Heart left ventricle (tissue), 16 donors: Measurements from ENCODE around the gene UROS. TPM values are rescaled to one million over a fixed set of nuclear protein-coding genes. Genes with fewer than 3 reads are reported as not detected.

Source experiments
- ATAC-seq, 4 donors: fragments of 200-7000 bp; cut with Tn5 transposase; one replicate each; pipeline ENCODE4 v1.9.1; 2020 to 2022; ENCODE audit warnings: moderate library complexity in 4 of 4, mild to moderate bottlenecking in 3 of 4, moderate number of reproducible peaks in 1 of 4
- DNase-seq, 5 donors: peaks; one replicate each; pipeline ENCODE4 v3.0.0-alpha.2; 2020
- H3K27ac ChIP-seq, 12 donors: fragments of 200-600 bp; sonication (generic) in 4 of 12; one replicate each; pipeline versions ENCODE4 v1.5.0 to v1.8.0; 2016 to 2022; ENCODE audit warnings: mild to moderate bottlenecking in 2 of 12
- H3K27me3 ChIP-seq, 9 donors: fragments of 200-600 bp; sonication (generic) in 2 of 9; one replicate each; pipeline versions ENCODE4 v1.5.1 to v1.8.0; 2016 to 2022; ENCODE audit warnings: mild to moderate bottlenecking in 3 of 9
- H3K36me3 ChIP-seq, 9 donors: fragments of 200-600 bp; sonication (generic) in 2 of 9; one replicate each; pipeline versions ENCODE4 v1.5.0 to v1.8.0; 2018 to 2022; ENCODE audit warnings: mild to moderate bottlenecking in 2 of 9
- H3K4me1 ChIP-seq, 12 donors: fragments of 200-600 bp; sonication (generic) in 4 of 12; one replicate each; pipeline versions ENCODE4 v1.5.0 to v1.8.0; 2016 to 2022; ENCODE audit warnings: mild to moderate bottlenecking in 3 of 12
- H3K4me3 ChIP-seq, 12 donors: fragments of 200-600 bp; sonication (generic) in 4 of 12; one replicate each; pipeline versions ENCODE4 v1.5.0 to v1.8.0; 2017 to 2022; ENCODE audit warnings: mild to moderate bottlenecking in 9 of 12, moderate library complexity in 4 of 12
- H3K9me3 ChIP-seq, 12 donors: fragments of 200-600 bp; sonication (generic) in 4 of 12; one replicate each; pipeline versions ENCODE4 v1.5.0 to v1.8.0; 2016 to 2022; ENCODE audit warnings: mild to moderate bottlenecking in 1 of 12
- POLR2A ChIP-seq, 2 donors: fragments of 450-650 bp; IDR thresholded peaks; one replicate each; pipeline ENCODE4 v1.6.1; 2017; ENCODE audit warnings: antibody characterized with exemption in 2 of 2, mild to moderate bottlenecking in 2 of 2, moderate library complexity in 2 of 2
- WGBS, 4 donors: extraction: QIAGEN DNeasy Blood & Tissue Kit in 2 of 4; methylation state at CpG; one replicate each; pipeline versions ENCODE4 v1.1.5 to v1.1.7; 2013 to 2018; 5-methylcytosine and 5-hydroxymethylcytosine counted together
- intact Hi-C, 10 donors: fragments of 100-400 bp; cut with DNase I; formaldehyde crosslinking; loops; one replicate each; pipeline versions ENCODE4 v1.11.1 to v1.14.2; 2022
- polyA plus RNA-seq, 2 donors: library from polyadenylated mRNA; stranded (reverse); fragments of 200-250 nt; gene quantifications; one replicate each; pipeline ENCODE4 v1.2.3, GENCODE V29; 2013
- total RNA-seq, 9 donors: library from RNA; depleted of rRNA in 2 of 9; stranded (reverse); fragments of >200 nt in 2 of 9; fragmentation: NEBNext Ultra II Directional in 3 of 9; extraction: Animal tissue kit (Norgen Biotek cat#: 25700) in 3 of 9; gene quantifications; one replicate each; pipeline versions ENCODE4 v1.1.0 to v1.2.4, GENCODE V29; 2016 to 2023
- TF ChIP-seq, protein P1 (sequence below), 12 donors: fragments of 200-600 bp; sonication (generic) in 4 of 12; IDR thresholded peaks; one replicate each; pipeline versions ENCODE4 v1.5.0 to v1.8.0; 2018 to 2022; ENCODE audit warnings: antibody characterized with exemption in 12 of 12, mild to moderate bottlenecking in 5 of 12
- donor health status: ischemic (EF 13 %, LVEDD 7.1; RV severe dilation, severe dysfunction).
- donor health status: healthy with polysubstance abuse.
- donor health status: DM: no; HTN: yes; CAD: no.
- donor health status: DM: no; HTN: no; CAD: no.
- donor health status: ischemic (EF 25% LVEDD 6.9; RV normal size, moderate dysfunction).
- donor health status: ischemic (EF 25% LVEDD 5.7; RV mildly dilated, moderate dysfunction).
- donor health status: healthy.
- donor health status: DM: yes; HTN: yes; CAD: no.
- donor health status: ischemic (EF 35%, LVEDD 5.7; RV mildly dilated, moderate dysfunction).
- donor health status: nonischemic (EF 11% LVEDD 7.7; RV severe dilation, severe dysfunction).
- donor health status: DM: yes; HTN: yes; CAD: no.
- donor health status: PGD.
- donor health status: ischemic (EF 29% LVEDD 5.4; RV normal size, mild dysfunction).
- donor health status: nonischemic (EF 23%, LVEDD 6.1; RV moderate dilation, normal function).

UROS gene
- total and polyA plus RNA-seq, 11 donors = 38.3 to 81.4 (median 68.5) TPM

DNA sequence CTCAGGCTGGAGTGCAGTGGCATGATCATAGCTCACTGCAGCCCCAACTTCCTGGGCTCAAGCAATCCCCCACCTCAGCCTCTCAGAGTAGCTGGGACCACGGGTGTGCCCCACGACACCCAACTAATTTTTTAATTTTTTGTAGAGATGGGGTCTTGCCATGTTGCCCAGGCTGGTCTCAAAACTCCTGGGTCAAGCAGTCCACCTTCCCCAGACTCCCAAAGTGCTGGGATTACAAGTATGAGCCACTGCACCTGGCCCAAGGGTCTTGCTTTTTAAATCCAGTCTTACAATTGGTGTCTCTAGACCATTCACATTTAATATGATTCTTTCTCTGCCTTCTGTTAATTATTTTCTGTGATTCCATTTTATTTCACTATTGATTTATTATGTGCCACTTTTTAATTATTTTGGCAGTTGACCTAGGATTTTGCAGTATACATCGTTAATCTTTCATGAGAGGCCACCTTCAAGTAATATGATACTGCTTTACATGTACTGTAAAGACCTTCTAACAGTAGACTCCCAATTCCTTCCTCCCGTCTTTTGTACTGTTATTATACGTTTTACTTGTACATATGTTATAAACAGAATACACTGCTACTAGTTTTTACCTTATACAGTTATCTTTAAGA lies 66.1 kb downstream of the UROS start:
- intact Hi-C loops = no loop called here
- Histone ChIP-seq H3K4me3 (no peak overlapping the region), H3K9me3 (no peaks in the 10 kb centered on the region), H3K4me1 (no peaks in the 10 kb centered on the region), H3K27ac (no peak overlapping the region), H3K27me3 (no peaks in the 10 kb centered on the region), H3K36me3 (peaks cover 0 to 100% (median 97%) of the 10 kb centered on the region in 9 donors)
- 92 to 94% (median 94%) methylated on average over 5 of the region's 5 CpGs for WGBS, 4 donors
- no peak for ATAC-seq
- no peak for DNase-seq
- no peak for TF ChIP-seq POLR2A (IDR thresholded peaks at IDR 0.05)
- TF ChIP-seq, protein P1, sequence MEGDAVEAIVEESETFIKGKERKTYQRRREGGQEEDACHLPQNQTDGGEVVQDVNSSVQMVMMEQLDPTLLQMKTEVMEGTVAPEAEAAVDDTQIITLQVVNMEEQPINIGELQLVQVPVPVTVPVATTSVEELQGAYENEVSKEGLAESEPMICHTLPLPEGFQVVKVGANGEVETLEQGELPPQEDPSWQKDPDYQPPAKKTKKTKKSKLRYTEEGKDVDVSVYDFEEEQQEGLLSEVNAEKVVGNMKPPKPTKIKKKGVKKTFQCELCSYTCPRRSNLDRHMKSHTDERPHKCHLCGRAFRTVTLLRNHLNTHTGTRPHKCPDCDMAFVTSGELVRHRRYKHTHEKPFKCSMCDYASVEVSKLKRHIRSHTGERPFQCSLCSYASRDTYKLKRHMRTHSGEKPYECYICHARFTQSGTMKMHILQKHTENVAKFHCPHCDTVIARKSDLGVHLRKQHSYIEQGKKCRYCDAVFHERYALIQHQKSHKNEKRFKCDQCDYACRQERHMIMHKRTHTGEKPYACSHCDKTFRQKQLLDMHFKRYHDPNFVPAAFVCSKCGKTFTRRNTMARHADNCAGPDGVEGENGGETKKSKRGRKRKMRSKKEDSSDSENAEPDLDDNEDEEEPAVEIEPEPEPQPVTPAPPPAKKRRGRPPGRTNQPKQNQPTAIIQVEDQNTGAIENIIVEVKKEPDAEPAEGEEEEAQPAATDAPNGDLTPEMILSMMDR (IDR thresholded peaks at IDR 0.05) = no peak

DNA sequence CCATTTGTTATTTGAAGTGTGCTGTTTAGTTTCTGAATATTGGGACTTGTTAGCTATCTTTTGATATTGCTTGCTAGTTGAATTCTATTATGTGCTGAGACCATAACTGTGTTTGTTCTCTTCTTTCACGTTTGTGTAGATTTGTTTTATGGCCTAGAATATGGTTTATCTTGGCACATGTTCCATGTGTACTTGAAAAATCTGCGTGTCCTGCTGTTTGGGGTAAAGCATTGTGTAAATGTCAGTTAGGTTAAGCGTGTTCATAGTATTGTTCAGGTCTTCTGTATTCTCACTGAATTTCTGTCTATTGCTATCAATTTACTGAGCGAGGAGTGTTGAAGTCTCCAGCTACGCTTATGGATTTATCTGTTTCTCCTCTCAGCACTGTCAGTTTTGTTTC lies 66.9 kb downstream of the UROS start:
- no peak for DNase-seq
- H3K27me3 ChIP-seq = no peaks in the 10 kb centered on the region
- intact Hi-C loops = no loop called here
- 78 to 86% (median 83%) methylated on average over 5 of the region's 5 CpGs for WGBS, 4 donors
- H3K27ac ChIP-seq = no peak overlapping the region
- H3K4me3 ChIP-seq = no peak overlapping the region
- TF ChIP-seq POLR2A (IDR thresholded peaks at IDR 0.05) = no peak
- TF ChIP-seq, protein P1 (IDR thresholded peaks at IDR 0.05) = no peak
- no peaks in the 10 kb centered on the region for H3K9me3 ChIP-seq
- no peaks in the 10 kb centered on the region for H3K4me1 ChIP-seq
- ATAC-seq = no peak
- peaks cover 0 to 100% (median 97%) of the 10 kb centered on the region in 9 donors for H3K36me3 ChIP-seq

DNA sequence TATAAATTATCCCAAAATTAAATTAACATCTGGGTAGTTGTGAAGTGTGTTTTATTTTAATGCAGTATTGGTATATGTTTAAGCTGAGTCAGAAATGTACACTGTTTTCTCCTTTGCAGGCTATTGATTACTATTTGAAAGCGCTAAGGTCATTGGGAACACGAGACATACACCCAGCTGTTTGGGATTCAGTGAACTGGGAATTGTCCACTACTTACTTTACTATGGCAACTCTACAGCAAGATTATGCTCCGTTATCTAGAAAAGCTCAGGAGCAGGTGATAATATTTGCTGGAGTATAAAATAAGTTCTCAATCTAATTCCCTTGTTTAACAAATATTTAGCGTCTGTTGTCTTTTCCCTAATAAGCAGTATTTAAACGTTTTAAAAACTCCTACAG lies 75.6 kb downstream of the UROS start:
- no peaks in the 10 kb centered on the region for H3K27me3 ChIP-seq
- intact Hi-C loops = loop anchor here in 1 of 10 donors (10.0 kb wide), 1 partner anchor 77 kb away; the partner anchor contains the start of genes BCCIP and UROS
- no peak for TF ChIP-seq POLR2A (IDR thresholded peaks at IDR 0.05)
- TF ChIP-seq, protein P1 (IDR thresholded peaks at IDR 0.05) = no peak
- no peaks in the 10 kb centered on the region for H3K4me1 ChIP-seq
- no peaks in the 10 kb centered on the region for H3K9me3 ChIP-seq
- no peak overlapping the region for H3K27ac ChIP-seq
- peaks cover 5 to 100% (median 99%) of the 10 kb centered on the region in 9 donors for H3K36me3 ChIP-seq
- H3K4me3 ChIP-seq = no peak overlapping the region
- DNase-seq (no peak), ATAC-seq (no peak)
- 92 to 96% (median 93%) methylated on average over 5 of the region's 5 CpGs for WGBS, 4 donors

DNA sequence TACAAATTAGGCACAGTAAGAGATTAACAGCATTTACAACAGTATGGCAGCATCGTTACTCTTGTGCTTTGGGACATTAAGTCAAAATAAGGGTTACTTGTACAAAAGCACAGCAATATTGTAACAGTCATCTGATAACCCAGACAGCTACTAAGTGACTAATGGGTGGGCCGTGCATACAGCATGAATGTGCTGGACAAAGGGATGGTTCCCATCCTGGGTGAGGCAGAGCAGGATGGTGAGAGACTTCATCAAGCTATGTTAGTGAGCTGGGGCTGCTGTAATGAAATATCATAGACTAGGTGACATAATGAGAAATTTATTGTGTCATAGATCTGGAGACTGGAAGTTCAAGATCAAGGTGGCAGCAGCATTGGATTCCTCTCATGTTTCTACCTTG lies 78.1 kb downstream of the UROS start:
- Histone ChIP-seq H3K36me3 (peaks cover 8 to 100% (median 99%) of the 10 kb centered on the region in 9 donors), H3K27me3 (no peaks in the 10 kb centered on the region), H3K27ac (no peak overlapping the region), H3K4me1 (no peaks in the 10 kb centered on the region), H3K9me3 (no peaks in the 10 kb centered on the region), H3K4me3 (no peak overlapping the region)
- intact Hi-C loops = loop anchor here in 1 of 10 donors (10.0 kb wide), 1 partner anchor 80 kb away; the partner anchor contains the start of genes BCCIP and UROS
- WGBS, 4 donors = 94 to 98% (median 96%) methylated on average over 2 of the region's 2 CpGs
- no peak for TF ChIP-seq POLR2A (IDR thresholded peaks at IDR 0.05)
- TF ChIP-seq, protein P1 (IDR thresholded peaks at IDR 0.05) = no peak
- DNase-seq = no peak
- ATAC-seq = no peak
